GM21367 (cell line): ENCODE data around the gene ADD3.

Experiments used
- ATAC-seq: cut with Tn5 transposase; IDR thresholded peaks from one replicate; pipeline ENCODE4 v1.9.1; 2021; ENCODE audit not compliant: unreplicated experiment

ADD3 gene

DNA sequence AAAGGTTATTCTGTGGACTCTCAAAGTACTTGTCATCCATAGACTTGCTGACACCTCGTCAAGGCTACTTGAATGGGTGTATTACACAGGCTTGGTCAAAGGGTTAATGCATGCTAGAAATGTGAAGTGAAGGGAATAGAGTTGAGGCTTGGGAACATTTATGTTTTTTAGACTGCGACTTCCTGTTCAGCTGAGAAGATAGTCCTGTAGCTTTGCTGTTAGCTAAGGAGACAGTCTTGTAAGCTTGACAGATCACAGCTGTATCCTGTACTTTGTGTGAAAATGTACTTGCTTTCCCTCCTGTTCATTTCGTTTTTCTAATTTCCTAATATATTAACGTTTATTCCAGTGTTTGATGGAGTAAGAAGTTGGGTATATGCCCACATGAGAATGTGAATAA is 52.1 kb downstream of the ADD3 start:
- peak; percentile 59 for ATAC-seq

DNA sequence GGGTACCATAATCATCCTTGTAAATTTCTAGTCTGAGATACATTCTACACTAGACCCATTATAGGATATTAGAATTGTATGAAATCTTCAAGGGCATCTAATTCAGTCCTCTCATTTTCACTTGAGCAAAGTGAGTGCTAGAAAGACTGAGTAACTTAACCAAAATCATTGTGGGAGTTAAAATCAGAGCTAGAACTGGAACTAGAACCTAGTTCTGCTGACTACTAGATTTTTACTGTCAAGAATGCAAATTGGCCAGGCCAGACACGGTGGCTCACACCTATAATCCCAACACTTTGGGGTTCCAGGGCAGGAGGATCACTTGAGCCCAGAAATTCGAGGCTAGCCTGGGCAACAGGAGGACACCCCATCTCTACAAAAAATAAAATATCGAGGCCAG is 53.9 kb downstream of the ADD3 start:
- ATAC-seq = no peak

DNA sequence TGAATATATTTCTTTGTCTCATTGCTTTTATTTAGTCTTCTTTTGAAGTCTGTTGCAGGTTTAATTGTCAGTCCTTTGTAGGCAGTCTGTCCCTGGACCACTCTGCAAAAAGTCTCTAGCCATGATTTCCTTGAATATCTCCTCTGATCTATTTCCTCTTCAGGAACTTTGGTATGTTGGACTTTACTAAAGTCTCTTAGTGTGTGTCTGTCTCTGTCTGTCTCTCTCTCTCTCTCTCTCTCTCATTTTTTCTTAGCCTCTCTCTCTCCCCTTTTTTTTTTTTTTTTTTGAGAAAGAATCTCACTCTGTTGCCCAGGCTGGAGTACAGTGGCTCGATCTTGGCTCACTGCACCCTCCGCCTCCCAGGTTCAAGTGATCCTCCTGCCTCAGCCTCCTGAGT is 57.5 kb downstream of the ADD3 start:
- ATAC-seq = no peak

DNA sequence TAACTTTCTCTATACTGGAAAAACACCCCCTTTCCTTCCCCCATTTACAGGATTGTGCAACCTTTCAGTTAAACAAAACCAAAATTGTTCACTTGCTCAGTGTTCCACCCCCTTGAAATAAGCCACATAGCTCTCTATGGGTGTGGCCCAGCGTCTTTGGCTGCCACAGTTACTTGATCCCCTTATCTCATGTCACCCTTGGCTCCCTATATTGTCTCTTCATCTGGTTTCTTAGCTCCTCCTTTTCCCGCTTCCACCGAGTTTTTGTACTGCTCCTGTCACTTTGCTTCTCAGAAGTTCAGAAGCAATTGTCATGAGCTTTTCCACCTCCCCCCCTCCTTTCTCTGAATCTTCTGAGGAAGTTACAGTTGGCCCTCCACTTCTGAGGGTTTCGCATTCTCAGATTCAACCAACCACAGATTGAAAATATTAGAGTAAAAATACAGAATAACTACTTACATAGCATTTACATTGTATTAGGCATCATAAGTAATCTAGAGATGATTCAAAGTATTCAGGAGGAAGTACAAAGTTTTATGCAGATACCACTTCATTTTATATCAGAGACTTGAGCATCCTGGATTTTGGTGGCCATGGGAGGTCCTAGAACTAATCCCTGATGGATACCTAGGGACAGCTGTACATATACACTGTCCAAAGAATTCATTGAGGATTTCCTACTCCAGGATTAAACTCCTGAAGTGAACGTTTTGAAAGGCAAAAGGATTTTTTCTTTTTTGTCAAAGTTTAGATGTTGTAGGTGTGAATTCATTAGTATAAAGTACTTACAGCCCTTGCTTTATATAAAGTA is 60.4 kb downstream of the ADD3 start:
- peak; percentile 38 for ATAC-seq

DNA sequence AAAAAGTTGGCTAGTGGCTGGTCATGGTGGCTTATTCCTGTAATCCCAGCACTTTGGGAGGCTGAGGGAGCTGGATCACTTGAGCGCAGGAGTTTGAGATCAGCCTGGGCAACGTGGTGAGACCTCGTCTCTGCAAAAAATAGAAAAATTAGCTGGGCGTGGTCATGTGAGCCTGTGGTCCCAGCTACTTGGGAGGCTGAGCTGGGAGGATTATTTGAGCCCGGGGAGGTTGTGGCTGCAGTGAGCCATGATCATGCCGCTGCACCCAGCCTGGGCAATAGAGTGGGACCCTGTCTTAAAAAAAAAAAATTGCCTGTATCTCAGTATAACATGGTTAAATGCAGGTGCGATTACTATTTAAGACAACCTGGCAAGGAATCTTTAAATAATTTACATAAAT is 61.0 kb downstream of the ADD3 start:
- ATAC-seq = no peak

DNA sequence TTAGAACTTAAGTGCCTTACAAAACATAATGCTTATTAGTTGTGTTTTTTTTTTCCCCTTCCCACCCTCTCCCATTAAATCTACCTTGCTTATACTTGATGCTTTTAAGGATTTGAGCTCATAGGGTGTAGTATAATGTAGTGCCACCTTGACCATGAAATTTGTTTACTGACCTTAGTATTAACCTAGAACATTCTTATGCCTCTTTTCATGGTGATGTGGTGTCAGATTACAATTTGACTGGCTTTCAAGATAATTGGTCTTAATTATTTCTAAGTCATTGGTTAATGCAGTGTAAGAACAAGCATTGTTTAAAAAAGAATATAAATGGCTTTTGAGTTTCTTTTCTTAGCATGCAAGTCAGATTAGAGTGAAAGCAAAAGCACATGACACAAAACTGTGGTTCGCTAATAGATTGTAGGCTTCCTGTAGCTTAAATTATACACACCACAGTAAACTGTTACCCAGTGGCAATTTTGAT is 61.8 kb downstream of the ADD3 start:
- ATAC-seq = peak; percentile 50

DNA sequence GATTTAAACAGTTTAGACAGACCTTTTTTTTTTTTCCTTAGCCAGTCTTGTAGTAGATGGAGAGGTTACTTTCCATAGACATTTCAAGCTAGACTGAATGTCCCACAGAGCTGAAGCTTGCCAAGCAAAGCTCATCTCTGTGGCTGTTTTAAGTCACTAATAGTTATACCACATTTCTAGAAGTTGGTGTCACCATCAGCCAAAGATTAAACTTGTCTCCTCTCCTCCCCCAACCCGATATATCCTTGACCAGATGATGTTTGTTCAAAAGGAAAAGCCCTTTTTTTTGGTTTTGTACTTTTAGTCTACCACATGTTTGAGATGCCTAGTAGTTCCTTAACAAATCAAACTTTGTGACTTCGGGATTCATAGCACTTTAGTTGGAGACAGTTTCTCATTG is 66.1 kb downstream of the ADD3 start:
- ATAC-seq = no peak

DNA sequence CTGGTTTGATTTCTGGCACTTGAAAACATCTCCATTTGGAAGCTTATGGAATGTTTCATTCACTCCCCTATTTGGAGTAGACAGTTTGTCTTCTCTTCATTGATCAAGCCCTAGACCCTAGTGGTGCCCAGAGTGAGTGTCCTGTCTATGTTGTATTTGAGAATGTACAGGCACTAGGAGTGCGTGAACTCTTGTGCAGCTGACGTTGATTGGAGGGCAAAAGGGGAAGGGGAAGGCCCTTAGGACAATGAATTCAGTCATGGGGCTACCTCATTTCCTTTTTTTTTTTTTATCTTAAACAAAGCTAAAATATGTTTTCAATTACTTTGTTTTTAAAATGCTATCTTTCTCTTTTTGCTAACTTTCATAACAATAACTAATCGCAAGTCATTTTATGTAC is 66.5 kb downstream of the ADD3 start:
- ATAC-seq = no peak

DNA sequence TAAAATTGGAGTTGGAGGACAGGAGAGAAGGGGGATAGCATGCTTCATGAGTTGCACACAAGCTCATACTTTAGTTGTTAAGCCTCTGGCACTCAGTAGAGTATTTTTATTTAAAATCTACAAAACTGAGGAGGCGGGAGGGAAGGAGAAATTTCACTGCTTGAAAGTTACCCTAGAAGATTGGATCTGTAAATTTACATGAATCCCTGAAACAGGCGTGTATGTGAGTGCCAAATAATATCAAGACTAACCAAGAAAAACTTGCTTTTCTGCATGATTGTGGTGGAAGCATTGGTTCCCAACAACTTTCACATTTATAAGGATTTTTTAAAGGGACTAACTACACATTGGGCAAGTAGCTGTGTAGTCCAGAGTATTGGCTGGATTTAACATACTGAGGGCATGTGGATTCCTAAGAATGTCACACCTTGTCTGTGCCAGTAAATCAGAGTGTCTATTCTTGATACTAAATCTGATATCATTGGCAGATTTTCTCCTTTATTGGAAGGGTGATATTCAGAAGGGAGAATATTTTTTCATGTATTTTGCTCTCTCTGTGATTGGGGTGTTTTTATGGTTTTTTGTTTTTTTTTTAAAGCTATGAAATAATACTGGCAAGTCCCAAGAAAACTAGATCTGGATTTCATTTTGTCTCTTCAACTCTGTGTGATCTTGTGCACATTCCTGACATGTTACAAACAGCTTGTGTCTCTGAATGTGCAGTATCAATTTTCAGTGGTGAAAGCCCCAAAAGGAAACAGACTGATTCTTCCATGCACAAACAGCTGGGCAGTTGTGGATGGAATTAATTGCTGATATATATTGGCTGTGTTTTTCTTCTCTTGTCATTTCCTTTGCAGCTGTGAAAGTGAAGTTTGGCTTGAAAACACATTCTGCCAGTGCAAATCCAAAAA is 67.2 kb downstream of the ADD3 start:
- no peak for ATAC-seq

DNA sequence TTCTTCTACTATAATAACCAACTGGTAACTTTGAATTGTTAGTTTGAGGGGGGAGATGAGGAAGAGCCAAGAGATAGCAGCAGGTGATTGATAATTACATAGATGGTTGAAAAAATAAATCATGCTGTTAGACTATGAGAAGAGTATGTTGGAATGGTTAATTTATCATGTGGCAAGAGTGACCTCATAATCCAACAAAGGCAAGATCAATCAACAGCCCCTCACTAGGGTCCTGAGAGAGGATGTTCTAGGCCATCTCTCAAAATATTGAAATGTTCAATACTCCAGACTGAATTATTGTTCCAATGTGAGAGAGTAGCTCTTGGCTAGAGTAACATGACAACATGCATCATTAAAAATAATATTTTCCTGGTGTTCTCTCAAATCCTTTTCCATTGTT is 67.9 kb downstream of the ADD3 start:
- ATAC-seq = no peak

DNA sequence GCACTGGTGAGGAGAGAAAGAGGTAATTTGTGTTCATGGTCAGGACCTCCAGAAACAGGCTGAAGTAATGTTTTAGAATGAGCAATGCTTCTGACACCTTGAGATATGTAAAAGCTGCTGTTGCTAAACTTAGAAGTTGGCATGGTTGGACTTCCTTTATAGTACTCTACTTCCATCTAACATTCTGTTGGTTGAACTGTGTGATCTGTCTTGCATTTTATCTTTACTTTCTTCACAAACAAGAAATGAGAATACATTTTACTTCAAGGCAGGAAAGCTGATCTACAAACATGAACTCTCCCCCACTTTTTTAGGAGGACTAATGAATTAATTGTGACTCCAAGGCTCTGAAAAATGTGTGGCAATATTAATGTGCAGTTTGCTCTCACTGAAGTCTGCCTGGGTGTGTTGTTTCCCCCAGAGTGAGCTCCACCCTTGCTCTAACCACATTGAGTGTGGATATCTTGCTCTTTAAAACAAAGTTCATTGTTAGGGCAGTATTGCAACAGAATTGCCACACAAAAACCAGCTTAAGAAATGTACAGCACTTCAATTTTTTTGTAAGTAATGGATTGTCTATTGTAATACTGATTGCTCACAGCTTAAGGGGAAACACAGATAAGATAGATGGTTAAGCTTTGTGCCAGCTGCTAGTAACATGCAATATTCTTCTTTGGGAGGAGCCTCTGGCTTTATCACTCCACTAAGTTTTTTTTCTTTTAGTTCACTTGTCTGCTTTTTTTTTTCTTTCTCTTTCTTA is 69.0 kb downstream of the ADD3 start:
- peak; percentile 65 for ATAC-seq

DNA sequence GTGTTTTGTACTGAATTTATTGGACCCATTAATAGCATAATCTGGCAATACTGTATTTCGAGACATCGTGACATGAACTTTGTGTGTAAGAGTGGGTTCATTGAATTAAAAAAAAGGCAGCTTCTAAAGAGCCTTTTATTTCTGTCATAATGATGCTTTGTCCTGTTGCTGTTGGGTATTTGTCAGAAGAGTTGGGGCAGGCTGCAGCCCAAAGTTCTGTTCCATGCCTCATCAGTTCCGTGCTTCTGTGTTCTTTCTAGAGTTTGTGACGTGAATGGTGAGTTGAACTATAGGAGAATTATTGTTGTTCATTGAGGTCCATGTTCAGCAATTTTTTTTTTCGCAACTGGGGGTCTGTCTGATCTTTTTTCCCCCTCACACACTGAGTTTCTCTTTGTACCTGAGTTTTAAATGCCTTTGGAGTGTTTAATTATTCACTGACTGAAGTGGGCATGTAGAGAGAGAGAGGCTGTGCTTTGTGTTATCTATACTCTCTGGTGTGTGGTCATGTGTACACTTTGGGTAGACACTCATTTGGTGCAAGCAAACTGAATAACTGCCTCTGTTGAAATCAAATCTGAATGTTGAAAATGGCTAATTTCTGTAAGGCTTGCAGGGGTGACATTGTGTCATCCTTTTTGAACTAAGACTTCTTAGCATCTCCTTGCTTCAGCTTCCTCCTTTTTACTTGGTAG is 69.8 kb downstream of the ADD3 start:
- ATAC-seq = no peak

DNA sequence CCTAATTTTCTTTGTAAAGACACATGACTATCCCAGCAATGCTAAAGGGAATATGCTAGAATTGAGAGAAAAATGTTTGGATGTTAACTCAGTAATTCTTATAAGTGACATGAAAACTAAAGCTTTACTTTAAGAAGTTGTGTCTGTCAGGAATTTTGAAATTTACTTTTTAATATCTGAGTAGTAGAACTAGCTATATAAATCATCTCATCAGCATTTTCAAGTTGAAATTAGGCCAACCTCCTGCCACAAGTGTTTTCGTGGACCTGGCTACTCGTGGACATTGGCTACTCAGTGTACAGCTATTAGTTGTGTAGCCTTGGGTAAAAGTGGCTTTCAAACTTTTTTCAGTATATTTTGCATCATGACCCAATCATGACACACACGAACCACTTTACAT is 70.5 kb downstream of the ADD3 start:
- no peak for ATAC-seq

DNA sequence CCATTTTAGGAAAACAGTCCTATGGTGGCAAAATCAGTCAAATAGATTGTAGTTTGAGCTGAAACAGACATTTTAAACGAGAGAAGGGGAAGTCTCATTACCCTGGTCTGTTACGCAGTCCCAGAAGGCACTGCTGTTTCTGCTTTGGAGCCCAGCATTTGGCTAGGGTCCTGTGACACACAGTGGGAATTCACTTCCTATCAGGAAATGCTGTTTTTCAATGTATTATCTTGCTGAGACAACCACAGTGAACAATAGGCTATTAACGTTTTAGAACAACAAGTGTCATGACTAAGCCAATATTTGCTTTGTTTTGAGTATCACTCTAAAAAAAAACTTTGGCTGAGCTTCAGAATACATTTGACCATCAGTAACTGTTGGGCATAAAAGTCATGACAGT is 74.1 kb downstream of the ADD3 start:
- no peak for ATAC-seq

DNA sequence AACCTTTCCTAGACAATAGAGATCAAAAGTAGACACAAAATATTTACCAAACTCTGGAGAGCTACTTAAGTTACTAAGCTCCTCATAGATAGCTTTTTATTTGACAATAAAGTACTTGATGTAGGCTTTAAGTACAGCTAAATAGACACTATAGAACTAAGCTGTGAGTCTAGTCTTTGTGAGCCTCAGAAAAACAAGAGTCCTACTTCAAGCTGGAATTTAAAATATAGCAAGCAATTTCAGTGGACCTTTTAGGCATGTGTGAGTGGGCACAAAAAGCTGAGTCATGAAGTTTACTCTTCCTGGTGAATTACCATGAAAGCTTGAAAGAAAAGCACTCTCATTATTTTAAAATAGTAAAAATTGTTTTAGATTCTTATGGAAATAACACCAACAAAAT is 76.1 kb downstream of the ADD3 start:
- ATAC-seq = no peak

DNA sequence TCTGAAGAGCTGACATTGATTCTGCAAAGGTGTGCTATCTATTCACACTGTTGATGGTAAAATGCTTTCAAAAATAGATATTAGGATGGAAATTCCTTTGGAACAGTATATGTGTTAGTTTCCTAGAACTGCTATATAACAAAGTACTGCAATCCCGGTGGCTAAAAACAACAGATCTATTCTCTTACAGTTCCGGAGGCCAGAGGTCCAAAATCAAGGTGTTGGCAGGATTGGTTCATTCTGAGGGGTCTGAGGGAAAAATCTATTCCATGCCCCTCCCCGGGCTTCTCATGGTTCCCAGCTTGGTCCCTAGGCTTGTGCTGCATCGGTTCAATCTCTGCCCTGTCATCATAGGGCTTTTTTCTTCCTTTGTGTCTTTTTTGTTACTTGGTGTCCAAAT is 79.9 kb downstream of the ADD3 start:
- no peak for ATAC-seq

DNA sequence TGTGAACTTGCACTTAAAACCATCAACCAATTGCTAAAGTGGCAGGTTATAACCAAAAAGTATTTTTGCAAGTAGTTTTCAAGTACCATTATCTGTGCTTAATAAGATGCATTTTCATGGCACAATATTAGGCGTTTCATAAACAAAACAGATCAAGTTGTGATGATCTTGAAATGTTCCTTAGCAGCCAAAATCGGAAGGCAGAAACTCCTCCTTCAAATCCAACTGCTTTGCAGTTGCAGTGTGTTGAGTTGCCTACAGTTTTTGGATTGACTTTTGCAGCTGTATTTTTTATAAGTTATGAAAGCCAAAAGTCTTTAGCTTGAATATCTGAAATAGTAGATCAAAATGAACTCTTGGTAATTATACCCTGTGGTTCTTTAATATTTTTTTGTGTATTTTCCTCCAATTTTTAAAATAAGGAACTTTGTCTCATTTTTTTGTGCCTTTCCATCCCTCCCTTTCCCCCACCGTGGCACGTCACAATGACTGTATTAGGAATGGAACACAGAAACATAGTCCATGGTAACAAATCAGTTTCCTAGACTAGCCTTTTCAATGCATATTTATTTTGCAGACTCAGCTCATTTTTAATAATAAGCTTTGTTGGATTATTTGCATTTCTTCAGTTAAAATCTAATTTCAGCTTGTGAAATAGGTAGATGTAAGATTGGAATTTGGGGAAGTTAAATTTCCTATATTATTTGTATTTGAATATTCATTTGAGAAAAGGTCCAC is 80.8 kb downstream of the ADD3 start:
- ATAC-seq = no peak

DNA sequence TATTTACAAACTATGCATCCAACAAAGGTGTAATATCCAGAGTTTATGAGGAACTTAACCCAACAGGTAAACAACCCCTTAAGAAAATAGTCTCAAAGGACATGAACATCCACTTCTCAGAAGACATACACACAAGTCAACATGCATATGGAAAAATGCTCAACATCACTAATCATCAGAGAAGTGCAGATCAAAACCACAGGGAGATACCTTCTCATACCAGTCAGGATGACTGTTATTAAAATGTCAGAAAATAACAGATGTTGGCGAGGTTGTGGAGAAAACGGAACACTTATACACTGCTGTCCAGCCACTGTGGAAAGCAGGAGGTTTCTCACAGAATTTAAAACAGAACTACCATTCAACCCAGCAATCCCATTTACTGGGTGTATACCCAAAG is 84.0 kb downstream of the ADD3 start:
- ATAC-seq = no peak

DNA sequence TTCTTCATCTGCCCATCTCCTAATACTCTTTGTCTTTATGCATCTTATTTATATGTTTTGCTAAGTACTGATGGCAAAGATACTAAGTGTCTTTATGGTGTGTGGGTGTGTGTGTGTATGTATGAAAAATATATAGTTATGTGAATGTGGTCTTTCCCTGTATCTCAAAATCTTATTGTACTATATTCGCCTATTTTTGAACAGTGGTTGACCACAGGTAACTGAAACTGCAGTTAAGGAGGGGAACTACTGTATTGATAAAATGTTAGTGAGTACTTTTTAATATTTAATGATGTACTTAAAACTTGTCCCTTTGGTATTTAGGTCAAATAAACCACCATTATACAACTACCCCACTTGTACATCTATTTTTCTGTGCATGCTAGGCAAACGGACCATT is 85.9 kb downstream of the ADD3 start:
- no peak for ATAC-seq

DNA sequence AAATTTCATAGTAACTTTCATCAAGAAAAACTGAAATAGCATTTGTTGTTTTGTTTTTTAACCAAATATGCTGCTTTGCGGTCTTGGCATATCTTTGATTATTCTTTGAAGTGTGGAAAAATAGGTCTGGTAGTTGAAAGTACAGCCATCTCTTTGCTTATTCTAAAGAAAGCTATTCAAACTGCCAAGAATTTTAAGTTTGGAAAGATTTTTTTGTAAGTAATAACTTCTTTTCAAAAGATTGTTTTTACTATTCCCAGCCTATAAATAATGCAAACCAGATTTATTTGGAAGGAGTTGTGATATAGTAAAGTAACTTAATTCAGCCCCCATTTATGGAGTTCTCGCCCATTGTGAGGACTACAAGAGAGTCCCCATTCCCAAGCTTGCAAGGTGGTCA is 87.0 kb downstream of the ADD3 start:
- no peak for ATAC-seq
